CD4-positive, alpha-beta T cell treated with Interleukin-4 for 4 hours (primary cell): ENCODE data around the gene FSCN2.

Source experiments
- DNase-seq: peaks from one replicate; pipeline ENCODE4 v3.0.0-alpha.2; 2020

FSCN2 gene

DNA sequence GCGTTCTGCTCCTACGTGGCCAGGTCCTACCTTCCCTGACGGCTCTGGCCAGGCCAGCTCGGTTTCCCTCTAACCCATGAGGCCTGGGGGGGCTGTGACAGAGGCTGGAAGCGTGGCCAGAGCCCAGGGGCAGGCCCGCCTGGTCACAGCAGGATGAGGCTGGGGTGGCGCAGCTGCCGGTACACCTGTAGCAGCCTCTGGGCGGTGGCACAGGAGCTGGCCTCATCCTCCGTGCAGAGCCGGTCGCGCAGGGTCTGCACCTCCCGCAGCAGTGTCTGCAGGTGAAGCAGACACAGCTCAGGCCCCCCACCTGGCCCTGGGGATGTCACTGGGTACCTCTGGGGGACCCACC lies 12.5 kb downstream of the FSCN2 start:
- DNase-seq = no peak

DNA sequence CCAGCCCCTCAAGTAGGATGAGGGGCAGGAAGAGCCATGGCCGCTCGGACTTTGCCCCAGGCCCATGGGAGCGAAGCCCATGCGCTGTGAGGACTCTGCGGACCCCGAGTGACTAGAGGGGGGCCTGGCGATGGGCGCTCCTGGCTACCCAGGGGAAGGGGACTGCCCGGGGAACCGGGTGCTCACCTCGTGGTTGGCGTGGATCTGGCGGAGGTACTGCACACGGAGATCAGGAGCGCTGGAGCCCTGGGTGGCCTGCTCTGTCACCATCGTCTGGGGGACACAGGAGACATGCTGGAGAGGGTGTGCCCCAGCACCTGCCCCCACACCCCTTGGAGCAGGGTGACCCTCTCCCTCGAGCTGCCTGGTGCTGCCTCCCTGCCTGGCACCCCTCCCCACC lies 12.9 kb downstream of the FSCN2 start:
- DNase-seq = no peak

DNA sequence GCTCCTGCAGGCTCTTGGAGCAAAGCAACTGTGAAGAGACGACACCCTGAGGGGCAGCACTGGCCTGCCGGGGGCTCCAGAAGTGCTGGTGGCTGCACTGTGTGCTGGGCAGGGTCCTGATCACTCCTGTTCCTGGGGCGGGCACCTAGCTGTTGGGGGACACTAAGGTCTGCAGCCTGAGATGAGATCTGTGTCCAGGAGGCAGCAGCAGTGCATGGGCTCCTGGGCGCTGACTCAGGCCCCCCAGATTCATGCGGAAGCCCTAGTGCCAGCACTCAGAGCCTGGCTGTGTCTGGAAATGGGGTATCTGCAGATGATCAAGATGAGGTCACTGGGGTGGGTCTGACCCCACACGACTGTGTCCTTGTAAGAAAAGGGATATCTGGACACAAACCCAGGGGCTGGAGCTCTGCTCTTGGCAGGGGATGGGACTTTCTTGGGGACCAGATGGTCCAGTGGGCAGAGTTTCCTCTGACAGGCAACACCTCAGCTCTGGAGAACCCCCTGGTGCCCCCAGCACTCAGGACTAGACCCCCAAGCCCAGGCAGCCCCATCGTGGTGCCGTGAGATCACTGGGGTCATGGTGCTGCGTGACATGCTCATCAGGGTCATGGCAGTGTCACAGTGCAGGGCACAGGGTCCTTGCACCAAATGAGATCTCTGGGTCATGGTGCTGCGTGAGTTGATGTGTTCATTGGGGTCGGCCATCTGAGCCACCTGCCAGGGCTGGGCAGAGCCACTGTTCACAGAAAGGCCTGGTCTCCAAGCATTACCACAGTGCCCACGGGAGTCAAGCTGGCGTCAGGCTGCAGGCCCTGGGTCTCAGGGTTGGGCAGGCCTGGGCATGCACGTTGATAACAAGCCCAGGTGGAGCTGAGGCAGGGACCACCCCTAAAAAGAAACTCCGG lies 14.5 kb downstream of the FSCN2 start:
- DNase-seq = no peak

- DNase-seq = no peak
These were observed 15.1 kb downstream of the FSCN2 start for GRCh38 chr17:81543339-81543675.

GRCh38 chr17:81543756-81544155 lies 15.6 kb downstream of the FSCN2 start:
- DNase-seq = no peak

- DNase-seq = no peak
These were observed 16.3 kb downstream of the FSCN2 start for GRCh38 chr17:81544281-81544974.

GRCh38 chr17:81545160-81545949 lies 17.2 kb downstream of the FSCN2 start:
- DNase-seq = no peak

DNA sequence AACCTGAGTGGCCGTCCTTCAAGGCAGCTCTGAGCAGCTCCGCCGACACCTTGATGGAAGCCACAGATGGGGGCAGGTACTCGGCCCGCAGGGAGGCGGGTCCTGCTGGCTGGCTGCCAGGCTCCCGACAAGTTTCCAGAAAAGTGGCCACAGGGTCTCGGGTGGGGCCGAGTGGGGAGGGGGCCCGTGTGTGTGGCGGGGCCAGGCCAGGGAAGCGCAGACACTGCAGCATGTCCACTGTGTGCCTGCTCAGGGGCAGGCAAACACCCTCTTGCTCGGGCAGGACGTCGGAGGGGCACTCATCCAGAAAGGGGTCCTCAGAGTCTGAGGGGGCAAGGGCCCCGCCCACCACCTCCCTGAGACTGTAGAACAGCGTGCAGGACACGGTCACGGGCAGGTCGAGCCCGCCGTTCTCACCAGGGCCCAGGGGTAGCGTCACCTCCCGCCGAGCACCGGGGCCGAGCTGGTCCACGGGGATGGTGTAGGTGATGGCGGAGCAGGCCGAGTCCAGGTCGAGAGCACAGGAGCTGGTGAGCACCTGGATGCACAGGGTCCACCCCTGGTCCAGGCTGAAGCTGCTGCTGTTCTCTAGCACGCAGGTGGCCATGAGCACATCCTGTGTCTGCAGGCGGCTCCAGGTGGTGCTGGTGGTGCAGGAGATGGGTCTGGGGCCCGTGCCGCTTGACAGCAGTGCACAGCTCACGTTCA lies 18.9 kb downstream of the FSCN2 start:
- DNase-seq = no peak

DNA sequence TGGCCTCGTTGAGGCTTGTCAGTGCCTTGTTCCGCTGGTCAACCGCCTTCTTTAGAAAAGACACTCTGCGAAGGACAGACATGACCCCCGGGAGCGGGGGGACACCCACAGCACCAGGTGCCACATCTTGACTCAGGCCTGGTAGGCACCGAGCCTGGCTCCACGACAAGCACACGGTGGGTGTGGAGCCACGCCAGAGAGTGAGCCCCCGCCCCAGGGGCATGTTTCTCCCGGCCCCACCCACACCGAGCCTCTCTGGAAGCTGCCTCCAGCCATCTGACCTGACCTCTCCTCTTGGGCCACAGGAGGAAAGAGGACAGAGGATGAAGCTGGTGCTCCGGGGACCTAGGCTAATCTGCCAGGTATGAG lies 19.4 kb downstream of the FSCN2 start:
- DNase-seq = no peak

DNA sequence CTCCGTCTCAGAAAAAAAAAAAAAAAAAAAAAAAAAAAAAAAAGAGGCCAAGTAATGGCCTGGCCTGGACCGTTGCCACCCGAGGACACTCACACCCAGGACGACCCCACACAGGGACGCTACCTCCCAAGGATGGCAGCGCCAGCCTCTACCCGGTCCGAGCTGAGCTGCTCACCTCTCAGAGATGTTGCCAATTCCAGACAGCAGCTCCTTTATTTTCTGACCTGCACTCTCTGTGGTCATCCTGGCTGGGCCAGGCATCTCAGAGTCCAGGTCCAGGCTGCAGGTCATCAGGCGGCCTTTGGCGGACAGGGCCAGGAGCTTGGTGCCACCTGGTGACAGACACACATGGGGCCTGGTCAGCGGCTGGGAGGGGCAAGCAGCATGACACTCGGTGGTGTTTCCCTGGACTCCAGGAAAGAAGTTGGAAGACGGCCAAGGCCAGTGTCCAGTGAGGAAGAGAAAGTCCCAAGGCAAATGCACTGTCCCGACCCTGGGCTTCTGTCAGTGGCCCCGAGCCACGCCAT lies 20.9 kb downstream of the FSCN2 start:
- no peak for DNase-seq

- DNase-seq = no peak
These were observed 21.6 kb downstream of the FSCN2 start for GRCh38 chr17:81549826-81550225.

DNA sequence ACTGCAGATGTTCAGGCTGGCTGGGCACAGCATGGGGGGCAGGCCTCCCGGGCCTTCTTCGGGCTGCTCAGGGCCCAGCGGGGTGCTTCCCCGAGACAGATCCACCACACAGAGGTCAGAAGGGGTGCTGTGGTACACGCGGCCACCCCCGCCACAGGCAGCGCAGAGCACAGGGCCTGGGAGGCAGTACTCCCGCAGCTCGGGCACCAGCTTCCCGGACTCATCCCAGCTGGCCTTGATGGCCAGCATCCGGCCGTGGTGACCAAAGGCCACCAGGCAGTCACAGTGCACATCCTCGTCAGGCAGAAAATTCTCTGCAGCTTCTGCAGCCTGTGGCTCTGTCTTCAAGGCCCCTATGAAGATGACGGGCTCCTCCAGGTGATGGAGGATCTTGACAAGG lies 22.1 kb downstream of the FSCN2 start:
- no peak for DNase-seq

DNA sequence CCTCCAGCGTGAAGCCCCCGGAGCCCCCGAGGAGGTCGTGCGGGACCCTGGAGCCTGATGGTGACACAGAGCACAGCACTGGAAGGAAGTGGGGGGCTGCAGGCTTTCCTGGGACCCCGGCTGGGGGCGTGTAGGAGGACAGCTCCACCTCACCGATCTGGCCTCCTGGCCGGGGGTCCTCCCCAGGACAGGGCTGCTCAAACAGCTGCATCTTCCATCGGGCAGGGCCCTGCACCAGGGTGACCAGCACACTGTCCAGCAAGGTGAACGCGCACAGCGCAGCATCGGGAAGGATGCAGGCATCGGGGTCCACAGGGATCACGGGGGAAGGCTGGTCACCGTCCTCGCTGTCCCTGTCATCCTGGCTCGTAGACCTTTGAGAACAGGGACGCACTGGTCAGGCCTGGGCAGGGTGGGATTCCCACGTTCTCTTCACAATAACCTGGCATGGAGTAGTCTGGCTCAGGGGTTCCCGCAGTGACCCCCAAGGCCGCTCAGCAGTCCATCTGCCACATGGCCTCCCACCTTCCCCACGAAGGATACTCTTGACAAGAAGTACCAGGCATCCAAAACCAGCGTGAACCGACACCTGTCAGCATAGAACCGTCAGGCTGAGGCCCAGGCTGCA lies 22.8 kb downstream of the FSCN2 start:
- DNase-seq = no peak

DNA sequence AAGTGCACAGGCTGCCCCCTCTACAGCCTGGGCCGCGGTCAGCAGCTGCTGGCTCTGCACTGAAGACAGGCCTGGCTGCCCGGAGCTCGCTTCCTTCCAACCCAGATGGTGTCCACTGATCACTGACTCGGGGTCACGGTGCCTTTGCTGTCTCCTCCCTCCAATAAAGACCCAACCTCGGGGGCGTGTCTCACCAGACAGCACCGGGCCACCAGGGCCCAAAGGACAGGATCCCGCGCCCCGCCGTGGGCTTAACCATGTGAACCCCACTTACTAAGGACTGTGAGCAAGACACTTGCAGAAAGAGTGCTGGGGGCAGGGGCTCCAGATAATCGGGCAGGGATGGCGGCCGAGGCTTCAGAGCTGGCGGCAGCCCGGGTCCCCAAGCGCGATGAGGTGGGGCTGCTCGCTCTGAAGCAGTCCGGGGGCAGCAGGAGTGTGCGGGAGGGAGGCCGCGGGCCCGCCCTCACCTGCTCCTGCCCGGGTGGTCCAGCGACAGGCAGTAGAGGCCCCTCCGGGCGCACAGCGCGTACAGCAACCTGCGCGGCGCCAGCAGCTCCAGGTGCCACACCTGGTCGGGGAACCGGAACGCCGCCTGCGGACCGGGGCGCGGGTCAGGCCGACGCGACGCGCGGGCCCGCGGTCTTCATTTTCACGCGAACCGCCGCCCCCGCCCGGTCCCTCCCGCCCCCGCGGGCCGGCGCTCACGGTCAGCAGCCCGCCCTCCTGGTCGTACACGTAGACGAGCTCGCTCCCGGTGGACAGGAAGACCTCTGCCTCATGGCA lies 23.5 kb downstream of the FSCN2 start:
- DNase-seq = no peak

- DNase-seq = peak; percentile 67
These were observed 24.3 kb downstream of the FSCN2 start, which contains the start of gene FAAP100 for GRCh38 chr17:81552244-81553017. FAAP100 (minus strand) TSS chr17:81552353; CDS start chr17:81552330, 23 bp downstream.

DNA sequence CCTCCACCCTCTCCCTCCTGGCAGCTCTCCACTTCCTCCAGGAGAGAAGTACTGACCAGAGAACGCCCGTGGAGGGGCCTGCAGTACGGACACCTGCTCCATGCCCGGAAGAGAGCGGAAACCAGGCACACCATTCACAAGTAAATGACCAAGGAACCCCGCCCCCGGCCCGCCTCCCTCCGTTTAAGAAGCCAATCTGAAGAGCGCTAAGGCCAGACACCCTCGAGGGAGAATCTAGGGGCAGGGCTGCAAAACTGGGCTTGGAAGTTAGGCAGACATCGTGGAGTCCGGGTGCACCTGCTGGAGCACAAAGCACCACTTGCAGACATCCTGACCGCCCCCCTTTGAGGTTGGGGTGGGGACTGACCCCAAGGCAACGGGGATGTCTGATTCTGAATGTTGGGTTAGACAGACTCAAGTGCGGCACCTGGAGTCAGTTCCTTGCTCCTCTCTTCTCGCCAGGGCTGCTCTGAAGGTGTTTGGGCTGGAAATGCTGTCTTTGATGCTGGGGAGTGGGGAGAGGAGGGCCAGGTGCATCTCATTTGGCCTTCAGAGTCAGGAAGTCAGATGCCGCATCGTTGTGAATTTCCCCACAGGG lies 24.9 kb downstream of the FSCN2 start:
- peak; percentile 66 for DNase-seq

DNA sequence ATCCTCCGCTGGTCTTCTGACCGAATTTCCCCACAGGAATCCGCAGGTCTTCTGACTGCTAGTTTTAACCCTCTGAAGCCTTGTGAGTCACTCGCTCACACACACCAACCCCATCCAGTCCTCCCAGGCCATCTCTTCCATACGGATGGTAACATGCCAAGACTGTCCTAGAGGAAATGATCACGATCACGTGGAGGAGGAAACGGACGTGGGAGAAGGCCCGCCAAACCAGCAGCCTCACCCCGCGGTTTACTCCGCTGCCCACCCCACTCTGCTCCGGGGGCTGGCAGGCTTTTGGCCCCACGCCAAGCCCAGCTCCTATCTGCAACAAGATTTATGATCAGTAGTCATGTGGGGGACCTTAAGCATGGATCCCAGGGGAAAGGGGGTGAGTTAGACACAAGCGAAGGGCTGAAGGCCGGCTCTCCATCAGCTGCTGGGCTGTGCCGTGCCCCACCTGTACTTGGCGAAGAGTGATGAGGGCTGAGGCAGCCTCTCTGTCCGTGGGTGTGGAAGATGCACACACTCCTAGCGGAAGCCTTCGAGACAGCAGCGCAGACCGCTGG lies 25.5 kb downstream of the FSCN2 start:
- DNase-seq = no peak

DNA sequence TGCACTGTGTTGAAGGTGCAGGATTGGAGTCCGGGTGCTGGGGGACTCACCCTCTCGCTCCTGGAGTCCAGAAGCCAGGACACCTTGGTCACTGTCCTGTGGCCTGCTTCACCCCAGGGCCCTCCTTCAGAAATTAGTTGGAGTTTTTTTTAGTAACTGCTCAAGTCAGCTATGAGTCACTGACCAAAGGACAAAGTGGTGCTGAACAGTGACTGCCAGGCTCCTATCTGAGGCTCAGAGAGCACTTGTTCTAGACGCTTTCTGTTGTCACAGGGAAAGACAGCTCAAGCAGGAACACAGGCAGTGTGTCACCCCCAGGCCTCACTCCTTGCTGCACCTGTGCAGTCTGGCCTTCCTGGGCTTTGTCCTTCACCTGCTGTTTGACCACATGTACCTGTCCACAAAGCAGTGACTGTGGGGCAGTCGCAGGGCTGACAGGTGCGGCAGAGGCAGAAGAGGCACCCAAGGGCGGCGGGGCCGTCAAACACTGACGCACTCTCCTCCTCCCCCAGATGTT lies 28.1 kb downstream of the FSCN2 start:
- no peak for DNase-seq

GRCh38 chr17:81556863-81557262 lies 28.7 kb downstream of the FSCN2 start:
- DNase-seq = no peak
